Medulla oblongata (tissue), 1 donor: ENCODE measurements around the gene GRK5.

ENCODE experiments used
- DNase-seq: peaks from one replicate; pipeline ENCODE4 v3.0.0-alpha.2; 2015; ENCODE audit errors: extremely low spot score

Gene GRK5

GRCh38 chr10:119481781-119482426, 274.5 kb downstream of the GRK5 start:
- no peak for DNase-seq

- no peak for DNase-seq
These were observed 275.6 kb downstream of the GRK5 start for GRCh38 chr10:119483001-119483400.

- no peak for DNase-seq
These were observed 276.5 kb downstream of the GRK5 start for GRCh38 chr10:119483839-119484238.

GRCh38 chr10:119488675-119489074, 281.3 kb downstream of the GRK5 start:
- no peak for DNase-seq

GRCh38 chr10:119489991-119490326, 282.6 kb downstream of the GRK5 start:
- no peak for DNase-seq

GRCh38 chr10:119491966-119492757, 284.8 kb downstream of the GRK5 start:
- no peak for DNase-seq

GRCh38 chr10:119493155-119493554, 285.8 kb downstream of the GRK5 start:
- no peak for DNase-seq

- DNase-seq = no peak
These were observed 287.1 kb downstream of the GRK5 start for GRCh38 chr10:119494236-119495020.

- DNase-seq = no peak
These were observed 287.7 kb downstream of the GRK5 start for GRCh38 chr10:119495021-119495505.

- DNase-seq = no peak
These were observed 288.2 kb downstream of the GRK5 start for GRCh38 chr10:119495545-119495944.

GRCh38 chr10:119496273-119496672, 288.9 kb downstream of the GRK5 start:
- DNase-seq = peak; percentile 27

- no peak for DNase-seq
These were observed 289.9 kb downstream of the GRK5 start for GRCh38 chr10:119497243-119497642.

- no peak for DNase-seq
These were observed 291.7 kb downstream of the GRK5 start for GRCh38 chr10:119498889-119499676.

- no peak for DNase-seq
These were observed 292.3 kb downstream of the GRK5 start for GRCh38 chr10:119499677-119500002.

GRCh38 chr10:119500123-119500795, 292.9 kb downstream of the GRK5 start:
- DNase-seq = no peak

- DNase-seq = no peak
These were observed 293.4 kb downstream of the GRK5 start for GRCh38 chr10:119500821-119501220.

GRCh38 chr10:119501690-119502089, 294.3 kb downstream of the GRK5 start:
- no peak for DNase-seq

- no peak for DNase-seq
These were observed 294.8 kb downstream of the GRK5 start for GRCh38 chr10:119502209-119502608.

GRCh38 chr10:119502618-119503155, 295.3 kb downstream of the GRK5 start:
- no peak for DNase-seq

- no peak for DNase-seq
These were observed 296.4 kb downstream of the GRK5 start for GRCh38 chr10:119503821-119504220.

- no peak for DNase-seq
These were observed 297.3 kb downstream of the GRK5 start for GRCh38 chr10:119504651-119505050.
